K562 (cell line): ENCODE measurements around the gene PRICKLE3. TPM values are rescaled to one million over a fixed set of nuclear protein-coding genes. Genes with fewer than 3 reads are reported as not detected.

Experiments
- CCNT2 ChIP-seq: IDR thresholded peaks from 2 replicates; pipeline ENCODE4 v1.6.1; 2011; ENCODE audit warnings: borderline replicate concordance, low read depth, mild to moderate bottlenecking, moderate library complexity, mixed read lengths, low read length; ENCODE audit not compliant: insufficient read length; ENCODE audit errors: extremely low read depth
- ELF2 ChIP-seq: fragments of 250-450 bp; sonication (Bioruptor Pico); IDR thresholded peaks from 2 replicates; pipeline ENCODE4 v1.5.0; 2021; ENCODE audit warnings: mild to moderate bottlenecking
- GABPA ChIP-seq: fragments of 200-800 bp; sonication (Bioruptor generic); conservative IDR thresholded peaks from 2 replicates; pipeline ENCODE4 v1.6.1; 2016; ENCODE audit warnings: low read depth, missing genetic modification characterization, missing compliant biosample characterization
- MCM2 ChIP-seq: fragments of 450-650 bp; IDR thresholded peaks from 2 replicates; pipeline ENCODE4 v1.6.1; 2017; ENCODE audit warnings: low read depth, mild to moderate bottlenecking
- MXI1 ChIP-seq: IDR thresholded peaks from 2 replicates; pipeline ENCODE4 v1.6.1; 2011; ENCODE audit warnings: low read depth, mild to moderate bottlenecking, improper control_type of control experiment, low read length
- SRF ChIP-seq, 2 experiments: fragments of 250-450, 450-650 bp in 1 of 2; sonication (Bioruptor Pico) in 1 of 2; sonication (generic) in 1 of 2; formaldehyde crosslinking; IDR thresholded peaks; 2 replicates each; pipeline versions ENCODE4 v1.5.0 to v1.5.1; 2020 to 2022; ENCODE audit warnings: mild to moderate bottlenecking in 1 of 2, missing genetic modification reagents in 1 of 2
- TCF7 ChIP-seq: sonication (generic); IDR thresholded peaks from 2 replicates; pipeline ENCODE4 v1.6.1; 2016; ENCODE audit warnings: antibody characterized with exemption, borderline replicate concordance
- TOE1 ChIP-seq, 2 experiments: fragments of 450-650 bp in 1 of 2; sonication (generic) in 1 of 2; formaldehyde crosslinking in 1 of 2; IDR thresholded peaks; 2 replicates each; pipeline versions ENCODE4 v1.7.1 to v1.8.0; 2016 to 2022; ENCODE audit warnings: borderline replicate concordance in 2 of 2, mild to moderate bottlenecking in 2 of 2, antibody characterized with exemption in 1 of 2, inconsistent platforms in 1 of 2, low read depth in 1 of 2, missing genetic modification reagents in 1 of 2, moderate library complexity in 1 of 2
- ZEB2 ChIP-seq: fragments of 450-650 bp; IDR thresholded peaks from 2 replicates; pipeline ENCODE4 v1.6.1; 2016
- ZNF175 ChIP-seq: fragments of 200-800 bp; sonication (Bioruptor generic); IDR thresholded peaks from 2 replicates; pipeline ENCODE4 v1.6.1; 2016; ENCODE audit warnings: low read depth, mild to moderate bottlenecking, missing genetic modification characterization, missing compliant biosample characterization
- ZNF3 ChIP-seq: fragments of 250-450 bp; sonication (Bioruptor Pico); IDR thresholded peaks from 2 replicates; pipeline ENCODE4 v1.5.0; 2021; ENCODE audit warnings: mild to moderate bottlenecking, moderate library complexity
- ZNF77 ChIP-seq: fragments of 250-450 bp; sonication (Bioruptor Pico); IDR thresholded peaks from 2 replicates; pipeline ENCODE4 v1.5.0; 2020
- polyA plus RNA-seq, 8 experiments: library from polyadenylated mRNA; depleted of rRNA in 4 of 8; stranded (reverse) in 5 of 8; unstranded in 3 of 8; fragments of >200 nt; fragmentation: Nextera tagmentation in 2 of 8; fragmentation: Illumina TruSeq in 1 of 8; extraction: Ambion mirVana in 2 of 8; extraction: Trizol in 1 of 8; gene quantifications; 2 replicates each; pipeline versions ENCODE4 v1.2.1 to v1.2.3, GENCODE V29; 2011 to 2014; ENCODE audit warnings: inconsistent platforms in 1 of 8, missing spikeins in 1 of 8
- total RNA-seq, 7 experiments: library from RNA; depleted of rRNA in 6 of 7; stranded (reverse); fragments of >200 nt in 6 of 7; fragmentation: Illumina TruSeq in 2 of 7; extraction: Trizol in 2 of 7; gene quantifications; 2 replicates each; pipeline versions ENCODE4 v1.2.1 to v1.2.3, GENCODE V29; 2011 to 2021; ENCODE audit warnings: low replicate concordance in 1 of 7
- TF ChIP-seq, protein P1 (sequence below), 2 experiments: fragments of 450-650 bp in 1 of 2; sonication (generic) in 1 of 2; formaldehyde crosslinking in 1 of 2; IDR thresholded peaks; 2 replicates each; pipeline versions ENCODE4 v1.7.1 to v1.9.0; 2016 to 2022; ENCODE audit warnings: inconsistent platforms in 1 of 2, mild to moderate bottlenecking in 1 of 2, missing genetic modification reagents in 1 of 2
- TF ChIP-seq, protein P2 (sequence below), 2 experiments: IDR thresholded peaks; 2 replicates each; pipeline ENCODE4 v1.6.1; 2012; ENCODE audit warnings: improper control_type of control experiment in 2 of 2, low read depth in 2 of 2, low read length in 2 of 2, borderline replicate concordance in 1 of 2

The PRICKLE3 gene
- total and polyA plus RNA-seq, 9 of the 15 experiments (the other 6 are each of a cell fraction or from before 2014, with no cell fraction given), result 1.1 to 44.3 (median 14.0) TPM

DNA sequence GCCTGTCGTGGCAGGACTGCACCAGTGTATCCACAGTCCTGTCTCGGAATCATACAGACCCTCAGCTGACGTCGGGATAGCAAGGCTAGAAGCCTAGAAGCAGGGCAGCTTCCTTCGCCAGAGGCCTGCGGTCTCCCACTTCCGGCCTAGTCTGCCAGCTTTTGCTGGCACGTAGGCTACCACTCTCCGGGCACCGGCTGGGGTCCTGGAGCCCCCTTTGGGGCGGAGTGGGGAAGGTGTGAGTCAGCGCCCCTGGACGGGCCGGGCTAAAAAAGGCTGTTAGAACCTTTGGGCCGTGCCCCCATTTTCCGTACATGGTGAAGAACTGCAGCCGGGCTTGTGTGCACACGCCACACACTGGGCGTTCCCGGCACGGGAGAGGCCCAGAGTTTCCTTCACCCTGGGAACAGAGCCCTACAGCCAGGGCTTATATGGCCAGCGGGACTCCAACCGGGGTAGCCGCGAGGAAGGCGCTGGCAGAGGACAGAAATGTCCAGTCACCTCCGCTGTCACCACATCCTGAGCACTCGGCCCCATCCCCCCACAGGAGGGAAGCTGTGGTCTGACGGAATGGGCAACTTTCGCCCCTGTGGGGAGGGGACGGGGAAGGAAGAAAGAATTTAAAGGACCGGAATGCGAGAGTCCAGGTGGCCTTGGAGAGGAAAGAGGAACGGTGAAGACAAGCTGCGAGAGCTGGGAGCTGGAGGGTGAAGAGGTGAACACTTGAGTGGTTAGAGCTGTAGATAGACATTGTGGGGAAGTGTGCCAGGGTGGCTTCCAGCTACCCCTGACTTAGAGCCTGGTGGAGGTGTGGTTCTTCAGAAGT is 19.0 kb downstream of the PRICKLE3 start (continued):
- TF ChIP-seq, protein P1, sequence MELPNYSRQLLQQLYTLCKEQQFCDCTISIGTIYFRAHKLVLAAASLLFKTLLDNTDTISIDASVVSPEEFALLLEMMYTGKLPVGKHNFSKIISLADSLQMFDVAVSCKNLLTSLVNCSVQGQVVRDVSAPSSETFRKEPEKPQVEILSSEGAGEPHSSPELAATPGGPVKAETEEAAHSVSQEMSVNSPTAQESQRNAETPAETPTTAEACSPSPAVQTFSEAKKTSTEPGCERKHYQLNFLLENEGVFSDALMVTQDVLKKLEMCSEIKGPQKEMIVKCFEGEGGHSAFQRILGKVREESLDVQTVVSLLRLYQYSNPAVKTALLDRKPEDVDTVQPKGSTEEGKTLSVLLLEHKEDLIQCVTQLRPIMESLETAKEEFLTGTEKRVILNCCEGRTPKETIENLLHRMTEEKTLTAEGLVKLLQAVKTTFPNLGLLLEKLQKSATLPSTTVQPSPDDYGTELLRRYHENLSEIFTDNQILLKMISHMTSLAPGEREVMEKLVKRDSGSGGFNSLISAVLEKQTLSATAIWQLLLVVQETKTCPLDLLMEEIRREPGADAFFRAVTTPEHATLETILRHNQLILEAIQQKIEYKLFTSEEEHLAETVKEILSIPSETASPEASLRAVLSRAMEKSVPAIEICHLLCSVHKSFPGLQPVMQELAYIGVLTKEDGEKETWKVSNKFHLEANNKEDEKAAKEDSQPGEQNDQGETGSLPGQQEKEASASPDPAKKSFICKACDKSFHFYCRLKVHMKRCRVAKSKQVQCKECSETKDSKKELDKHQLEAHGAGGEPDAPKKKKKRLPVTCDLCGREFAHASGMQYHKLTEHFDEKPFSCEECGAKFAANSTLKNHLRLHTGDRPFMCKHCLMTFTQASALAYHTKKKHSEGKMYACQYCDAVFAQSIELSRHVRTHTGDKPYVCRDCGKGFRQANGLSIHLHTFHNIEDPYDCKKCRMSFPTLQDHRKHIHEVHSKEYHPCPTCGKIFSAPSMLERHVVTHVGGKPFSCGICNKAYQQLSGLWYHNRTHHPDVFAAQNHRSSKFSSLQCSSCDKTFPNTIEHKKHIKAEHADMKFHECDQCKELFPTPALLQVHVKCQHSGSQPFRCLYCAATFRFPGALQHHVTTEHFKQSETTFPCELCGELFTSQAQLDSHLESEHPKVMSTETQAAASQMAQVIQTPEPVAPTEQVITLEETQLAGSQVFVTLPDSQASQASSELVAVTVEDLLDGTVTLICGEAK (IDR thresholded peaks at IDR 0.05), result peak; percentile 43; the same call in 1 of the 2 replicates
- TF ChIP-seq, protein P1 (CRISPR knock-in tag; IDR thresholded peaks at IDR 0.05), result no peak
- TF ChIP-seq TCF7 (no peak), ZEB2 (peak; percentile 66; the same call in 1 of the 2 replicates), ZNF77 (CRISPR knock-in tag) (no peak), SRF (CRISPR knock-in tag; IDR thresholded peaks at IDR 0.05) (peak in 1 of 2 experiments; percentile 84; a peak in 2 of 4 replicates), MCM2 (no peak), GABPA (tag) (peak; percentile 65), TOE1 (IDR thresholded peaks at IDR 0.05; ENCODE audit: borderline replicate concordance) (no peak), TOE1 (CRISPR knock-in tag; IDR thresholded peaks at IDR 0.05; ENCODE audit: borderline replicate concordance, low read depth) (no peak), MXI1 (no peak), ZNF175 (CRISPR knock-in tag) (peak; percentile 51; the same call in 1 of the 2 replicates), CCNT2 (peak; percentile 23), ZNF3 (no peak), ELF2 (CRISPR knock-in tag) (no peak)
- TF ChIP-seq, protein P2, sequence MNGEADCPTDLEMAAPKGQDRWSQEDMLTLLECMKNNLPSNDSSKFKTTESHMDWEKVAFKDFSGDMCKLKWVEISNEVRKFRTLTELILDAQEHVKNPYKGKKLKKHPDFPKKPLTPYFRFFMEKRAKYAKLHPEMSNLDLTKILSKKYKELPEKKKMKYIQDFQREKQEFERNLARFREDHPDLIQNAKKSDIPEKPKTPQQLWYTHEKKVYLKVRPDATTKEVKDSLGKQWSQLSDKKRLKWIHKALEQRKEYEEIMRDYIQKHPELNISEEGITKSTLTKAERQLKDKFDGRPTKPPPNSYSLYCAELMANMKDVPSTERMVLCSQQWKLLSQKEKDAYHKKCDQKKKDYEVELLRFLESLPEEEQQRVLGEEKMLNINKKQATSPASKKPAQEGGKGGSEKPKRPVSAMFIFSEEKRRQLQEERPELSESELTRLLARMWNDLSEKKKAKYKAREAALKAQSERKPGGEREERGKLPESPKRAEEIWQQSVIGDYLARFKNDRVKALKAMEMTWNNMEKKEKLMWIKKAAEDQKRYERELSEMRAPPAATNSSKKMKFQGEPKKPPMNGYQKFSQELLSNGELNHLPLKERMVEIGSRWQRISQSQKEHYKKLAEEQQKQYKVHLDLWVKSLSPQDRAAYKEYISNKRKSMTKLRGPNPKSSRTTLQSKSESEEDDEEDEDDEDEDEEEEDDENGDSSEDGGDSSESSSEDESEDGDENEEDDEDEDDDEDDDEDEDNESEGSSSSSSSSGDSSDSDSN (IDR thresholded peaks at IDR 0.05; ENCODE audit: borderline replicate concordance in 1 of 2, low read depth in 2 of 2, low read length in 2 of 2), result peak; percentile 37 to 66; a peak in 1 of 4 replicates
